Endothelial cell of umbilical vein (primary cell): Measurements from ENCODE around the gene RMND1. TPM values are rescaled to one million over a fixed set of nuclear protein-coding genes. Genes with fewer than 3 reads are reported as not detected.

Source experiments
- polyA plus RNA-seq, 4 experiments: library from polyadenylated mRNA; depleted of rRNA in 3 of 4; stranded (reverse) in 3 of 4; unstranded in 1 of 4; fragments of >200 nt; gene quantifications; 2 replicates each; pipeline versions ENCODE4 v1.2.1 to v1.2.3, GENCODE V29; 2011 to 2012; ENCODE audit warnings: missing spikeins in 1 of 4
- small RNA-seq: library from RNA; depleted of rRNA; stranded (forward); fragments of <200 nt; gene quantifications from one replicate; pipeline ENCODE3, GENCODE V24; 2012; ENCODE audit warnings: low replicate concordance, low read depth; ENCODE audit not compliant: insufficient read depth, insufficient read length
- total RNA-seq: library from RNA; stranded (reverse); gene quantifications from 2 replicates; pipeline ENCODE4 v1.2.3, GENCODE V29; 2021

Gene RMND1
- total and polyA plus RNA-seq, 2 donors (not counting 3 experiments of a cell fraction or from before 2014, with no cell fraction given) = 6.3 to 21.4 TPM

Small RNA genes within 50 kb of the gene (small RNA-seq; reads per million reads assigned to genes)
- gene RF00019 = not detected

Other genes starting within 250 kb of the RMND1 start
- 340 and 362 TPM in 2 replicates for gene AKAP12, start 212.2 kb downstream of the RMND1 start, total RNA-seq
- gene AKAP12, start 212.2 kb downstream of the RMND1 start, polyA plus RNA-seq = 36.4 and 46.9 TPM in 2 replicates
- gene ZBTB2, start 60.6 kb downstream of the RMND1 start, total RNA-seq = 13.1 and 13.6 TPM in 2 replicates
- 11.3 and 11.8 TPM in 2 replicates for gene ZBTB2, start 60.6 kb downstream of the RMND1 start, polyA plus RNA-seq
- gene CCDC170, start 41.9 kb upstream of the RMND1 start, total RNA-seq = 0.07 and 0.53 TPM in 2 replicates
- 0.13 and 0.21 TPM in 2 replicates for gene CCDC170, start 41.9 kb upstream of the RMND1 start, polyA plus RNA-seq